A673 (cell line): Measurements from ENCODE around the gene TXNDC12.

Experiments
- CTCF ChIP-seq: fragments of 300-800, 200-600 bp; sonication (generic); conservative IDR thresholded peaks from 2 replicates; pipeline ENCODE4 v1.5.1; 2017; ENCODE audit warnings: low read depth, mild to moderate bottlenecking, antibody characterized with exemption, low read length, moderate library complexity, mixed read lengths
- EZH2 ChIP-seq: fragments of 200-600 bp; sonication (generic); IDR thresholded peaks from 2 replicates; pipeline ENCODE4 v1.6.1; 2017; ENCODE audit warnings: borderline replicate concordance, low read depth, mild to moderate bottlenecking, mixed read lengths, antibody characterized with exemption, low read length; ENCODE audit not compliant: poor library complexity, severe bottlenecking

- TF ChIP-seq CTCF (no peak), EZH2 (no peak)
These were observed 22.2 kb downstream of the TXNDC12 start for GRCh38 chr1:52032785-52033131.
